Uterus (tissue), 2 donors: ENCODE measurements around the gene TRAPPC6A.

Experiments
- POLR2A ChIP-seq, 2 donors: fragments of 450-650 bp; IDR thresholded peaks; one replicate each; pipeline ENCODE4 v1.6.1; 2016; ENCODE audit warnings: antibody characterized with exemption in 2 of 2, mild to moderate bottlenecking in 1 of 2, moderate library complexity in 1 of 2
- TF ChIP-seq, protein P1 (sequence below), 4 experiments: fragments of 200-600 bp in 2 of 4; fragments of 450-650 bp in 2 of 4; sonication (generic) in 2 of 4; IDR thresholded peaks; one replicate each; pipeline ENCODE4 v1.5.1; 2016 to 2019; ENCODE audit warnings: antibody characterized with exemption in 4 of 4, mild to moderate bottlenecking in 2 of 4, moderate library complexity in 1 of 4

DNA sequence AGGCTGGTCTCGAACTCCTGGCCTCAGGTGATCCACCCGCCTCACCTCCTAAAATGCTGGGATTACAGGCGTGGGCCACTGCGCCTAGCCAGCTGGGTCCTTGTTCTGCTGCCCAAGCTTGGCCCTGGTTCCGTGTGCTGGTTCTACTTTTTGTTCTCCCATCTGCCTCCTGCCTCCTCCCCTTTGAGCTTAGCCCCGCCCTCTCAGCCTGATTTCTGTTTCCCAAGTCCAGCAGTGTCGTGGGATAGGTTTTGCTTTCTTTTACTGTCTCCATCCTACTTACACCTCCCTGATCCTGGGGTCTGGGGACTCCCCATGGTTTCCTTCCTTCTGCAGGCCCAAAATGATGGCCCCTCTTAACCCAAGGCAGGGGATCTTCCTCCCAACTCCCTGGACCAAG is 2.9 kb upstream of the TRAPPC6A start:
- TF ChIP-seq, protein P1, sequence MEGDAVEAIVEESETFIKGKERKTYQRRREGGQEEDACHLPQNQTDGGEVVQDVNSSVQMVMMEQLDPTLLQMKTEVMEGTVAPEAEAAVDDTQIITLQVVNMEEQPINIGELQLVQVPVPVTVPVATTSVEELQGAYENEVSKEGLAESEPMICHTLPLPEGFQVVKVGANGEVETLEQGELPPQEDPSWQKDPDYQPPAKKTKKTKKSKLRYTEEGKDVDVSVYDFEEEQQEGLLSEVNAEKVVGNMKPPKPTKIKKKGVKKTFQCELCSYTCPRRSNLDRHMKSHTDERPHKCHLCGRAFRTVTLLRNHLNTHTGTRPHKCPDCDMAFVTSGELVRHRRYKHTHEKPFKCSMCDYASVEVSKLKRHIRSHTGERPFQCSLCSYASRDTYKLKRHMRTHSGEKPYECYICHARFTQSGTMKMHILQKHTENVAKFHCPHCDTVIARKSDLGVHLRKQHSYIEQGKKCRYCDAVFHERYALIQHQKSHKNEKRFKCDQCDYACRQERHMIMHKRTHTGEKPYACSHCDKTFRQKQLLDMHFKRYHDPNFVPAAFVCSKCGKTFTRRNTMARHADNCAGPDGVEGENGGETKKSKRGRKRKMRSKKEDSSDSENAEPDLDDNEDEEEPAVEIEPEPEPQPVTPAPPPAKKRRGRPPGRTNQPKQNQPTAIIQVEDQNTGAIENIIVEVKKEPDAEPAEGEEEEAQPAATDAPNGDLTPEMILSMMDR (IDR thresholded peaks at IDR 0.05): no peak
- no peak for TF ChIP-seq POLR2A (IDR thresholded peaks at IDR 0.05)
